Measurements from ENCODE around the gene RAB11FIP4. TPM values are rescaled to one million over a fixed set of nuclear protein-coding genes. Genes with fewer than 3 reads are reported as not detected.

Gene RAB11FIP4
- total and polyA plus RNA-seq, 2 of the 13 experiments (the other 11 are each of a cell fraction or from before 2014, with no cell fraction given) = 28.0 to 89.3 TPM

GRCh38 chr17:31524926-31525800 lies 133.7 kb downstream of the RAB11FIP4 start (continued):
- no peak for TF ChIP-seq ZNF142 (CRISPR knock-in tag; IDR thresholded peaks at IDR 0.05)
- no peak for TF ChIP-seq TARDBP (CRISPR knock-in tag; IDR thresholded peaks at IDR 0.05)
- no peak for TF ChIP-seq CC2D1A (CRISPR knock-in tag; IDR thresholded peaks at IDR 0.05)
- no peak for TF ChIP-seq BORCS8-MEF2B (CRISPR knock-in tag; IDR thresholded peaks at IDR 0.05)
- TF ChIP-seq KLF15 (CRISPR knock-in tag; IDR thresholded peaks at IDR 0.05; ENCODE audit: borderline replicate concordance) = no peak
- no peak for TF ChIP-seq AGO2 (optimal IDR thresholded peaks at IDR 0.05; ENCODE audit: low read depth, low read length)
- TF ChIP-seq ZNF253 (CRISPR knock-in tag; IDR thresholded peaks at IDR 0.05; ENCODE audit: borderline replicate concordance) = no peak
- TF ChIP-seq BCL3 (CRISPR knock-in tag; IDR thresholded peaks at IDR 0.05) = no peak
- no peak for TF ChIP-seq ZNF766 (CRISPR knock-in tag; IDR thresholded peaks at IDR 0.05; ENCODE audit: borderline replicate concordance)
- peak; percentile 78 for TF ChIP-seq ZNF629 (CRISPR knock-in tag; conservative IDR thresholded peaks at IDR 0.05)
- TF ChIP-seq ZNF44 (CRISPR knock-in tag; IDR thresholded peaks at IDR 0.05) = no peak
- no peak for TF ChIP-seq SMYD3 (CRISPR knock-in tag; IDR thresholded peaks at IDR 0.05)
- TF ChIP-seq ZSCAN22 (CRISPR knock-in tag; IDR thresholded peaks at IDR 0.05) = no peak
- no peak for TF ChIP-seq ZUFSP (CRISPR knock-in tag; IDR thresholded peaks at IDR 0.05; ENCODE audit: borderline replicate concordance)
- TF ChIP-seq MYPOP (CRISPR knock-in tag; IDR thresholded peaks at IDR 0.05) = no peak
- no peak for TF ChIP-seq HDAC2 (CRISPR knock-in tag; IDR thresholded peaks at IDR 0.05)
- TF ChIP-seq ZBTB7B (CRISPR knock-in tag; IDR thresholded peaks at IDR 0.05) = 0 out of 2 replicates have a peak, but pooled peaks have one; percentile 25
- TF ChIP-seq PAX8 (CRISPR knock-in tag; IDR thresholded peaks at IDR 0.05; ENCODE audit: borderline replicate concordance) = no peak
- TF ChIP-seq ZFP1 (CRISPR knock-in tag; IDR thresholded peaks at IDR 0.05) = no peak
- TF ChIP-seq CBFB (CRISPR knock-in tag; IDR thresholded peaks at IDR 0.05) = no peak

Measured in HepG2 (cell line).